BJ (cell line): ENCODE measurements around the gene PRSS22. TPM values are rescaled to one million over a fixed set of nuclear protein-coding genes. Genes with fewer than 3 reads are reported as not detected.

Experiments
- CTCF ChIA-PET: fragments of 350-600 bp; formaldehyde crosslinking; extraction: SDS; loops from one replicate; lab custom pipeline; 2021; ENCODE audit warnings: antibody characterized with exemption, inconsistent platforms; lab: Yijun Ruan, JAX
- POLR2A ChIA-PET: fragments of 300-600 bp; sonication (Branson Sonifier 250); formaldehyde crosslinking; extraction: SDS; loops from one replicate; lab custom pipeline; 2021; ENCODE audit warnings: antibody characterized with exemption; lab: Charles Lee
- DNase-seq: peaks from one replicate; pipeline ENCODE4 v3.0.0-alpha.2; 2011; ENCODE audit warnings: low read depth
- H3K27me3 ChIP-seq: 2 replicates; pipeline ENCODE4 v1.6.0; 2011; ENCODE audit warnings: low read length; ENCODE audit not compliant: control insufficient read depth, insufficient read depth
- H3K36me3 ChIP-seq: 2 replicates; pipeline ENCODE4 v1.5.1; 2011; ENCODE audit warnings: low read length; ENCODE audit not compliant: control insufficient read depth, insufficient read depth
- H3K4me3 ChIP-seq: 2 replicates; pipeline ENCODE4 v1.5.1; 2011; ENCODE audit warnings: low read depth, mild to moderate bottlenecking, control low read depth, low read length
- polyA plus RNA-seq: library from polyadenylated mRNA; depleted of rRNA; stranded (reverse); fragments of >200 nt; gene quantifications from 2 replicates; pipeline ENCODE4 v1.2.3, GENCODE V29; 2011
- TF ChIP-seq, protein P1 (sequence below): IDR thresholded peaks from 2 replicates; pipeline ENCODE4 v1.5.1; 2011; ENCODE audit warnings: low read depth, mild to moderate bottlenecking, control low read depth, inconsistent platforms, low read length, moderate library complexity; ENCODE audit not compliant: insufficient read depth

PRSS22 gene
- polyA plus RNA-seq, 1 experiment, result not detected

GRCh38 chr16:2871926-2872325 lies 14.0 kb upstream of the PRSS22 start:
- H3K36me3 ChIP-seq, result no peaks in the 10 kb centered on the region
- ChIA-PET POLR2A (no interaction called here), CTCF (interaction anchor here (0.7 to 10.8 kb wide), 5 partner anchors 11 to 55 kb away, joined by 3 to 201 read pairs (median 5); partner anchors contain the start of gene FLYWCH2)
- no peak for DNase-seq
- H3K27me3 ChIP-seq, result no peaks in the 10 kb centered on the region
- TF ChIP-seq, protein P1, sequence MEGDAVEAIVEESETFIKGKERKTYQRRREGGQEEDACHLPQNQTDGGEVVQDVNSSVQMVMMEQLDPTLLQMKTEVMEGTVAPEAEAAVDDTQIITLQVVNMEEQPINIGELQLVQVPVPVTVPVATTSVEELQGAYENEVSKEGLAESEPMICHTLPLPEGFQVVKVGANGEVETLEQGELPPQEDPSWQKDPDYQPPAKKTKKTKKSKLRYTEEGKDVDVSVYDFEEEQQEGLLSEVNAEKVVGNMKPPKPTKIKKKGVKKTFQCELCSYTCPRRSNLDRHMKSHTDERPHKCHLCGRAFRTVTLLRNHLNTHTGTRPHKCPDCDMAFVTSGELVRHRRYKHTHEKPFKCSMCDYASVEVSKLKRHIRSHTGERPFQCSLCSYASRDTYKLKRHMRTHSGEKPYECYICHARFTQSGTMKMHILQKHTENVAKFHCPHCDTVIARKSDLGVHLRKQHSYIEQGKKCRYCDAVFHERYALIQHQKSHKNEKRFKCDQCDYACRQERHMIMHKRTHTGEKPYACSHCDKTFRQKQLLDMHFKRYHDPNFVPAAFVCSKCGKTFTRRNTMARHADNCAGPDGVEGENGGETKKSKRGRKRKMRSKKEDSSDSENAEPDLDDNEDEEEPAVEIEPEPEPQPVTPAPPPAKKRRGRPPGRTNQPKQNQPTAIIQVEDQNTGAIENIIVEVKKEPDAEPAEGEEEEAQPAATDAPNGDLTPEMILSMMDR, result no peak
- no peak overlapping the region for H3K4me3 ChIP-seq

GRCh38 chr16:2867987-2868789 lies 10.2 kb upstream of the PRSS22 start:
- ChIA-PET POLR2A (interaction anchor here (0.6 kb wide), 1 partner anchor 96 kb away, joined by 3 read pairs; the partner anchor contains the start of gene KREMEN2), CTCF (interaction anchor here (0.6 to 10.8 kb wide), 29 partner anchors 10 to 219 kb away, joined by 3 to 201 read pairs (median 5); partner anchors contain the start of genes FLYWCH1 and FLYWCH2)
- Histone ChIP-seq H3K36me3 (no peaks in the 10 kb centered on the region), H3K4me3 (peak overlapping the region; percentile 63), H3K27me3 (no peaks in the 10 kb centered on the region)
- peak; percentile 64 for DNase-seq
- TF ChIP-seq, protein P1, result peak; percentile 98

DNA sequence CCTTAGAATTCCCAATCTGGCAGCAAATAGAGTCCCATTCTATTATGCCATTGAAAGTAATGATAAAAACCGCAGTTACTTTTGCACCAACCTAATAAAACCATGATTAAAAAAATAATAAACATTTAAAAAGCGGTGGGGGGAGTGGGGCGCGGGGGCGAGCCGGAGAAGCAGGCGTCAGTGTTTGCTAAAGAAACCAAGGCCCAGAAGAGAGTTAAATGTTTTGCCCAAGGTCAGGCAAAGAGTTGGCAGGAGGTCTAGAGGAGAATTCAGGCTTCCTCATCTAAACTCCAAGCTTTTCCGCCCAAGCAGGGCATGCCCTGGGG lies 9.7 kb upstream of the PRSS22 start:
- no peaks in the 10 kb centered on the region for H3K36me3 ChIP-seq
- TF ChIP-seq, protein P1, result no peak
- no peaks in the 10 kb centered on the region for H3K27me3 ChIP-seq
- DNase-seq, result no peak
- peak overlapping the region; percentile 63 for H3K4me3 ChIP-seq
- CTCF ChIA-PET, result interaction anchor here (0.6 to 10.8 kb wide), 25 partner anchors 10 to 218 kb away, joined by 3 to 201 read pairs (median 5); partner anchors contain the start of genes FLYWCH1 and FLYWCH2
- POLR2A ChIA-PET, result no interaction called here

DNA sequence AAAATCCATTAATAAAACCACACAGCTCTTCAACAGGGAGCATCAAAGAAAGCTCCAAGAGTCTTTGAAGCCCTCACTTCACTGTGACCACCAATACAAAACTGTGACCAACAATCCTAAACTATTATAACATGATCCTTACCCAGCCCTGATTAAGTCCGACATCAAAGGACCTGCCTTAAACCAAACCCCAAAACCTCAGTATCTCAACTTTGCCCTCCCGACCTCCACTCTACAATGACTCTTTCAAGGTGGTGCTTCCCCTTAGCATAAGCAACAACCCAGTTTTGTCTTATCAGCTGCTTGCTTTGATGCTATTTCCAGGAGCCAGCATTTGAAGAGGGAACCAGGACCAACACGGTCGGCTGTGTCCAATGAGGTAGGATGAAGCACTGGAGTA lies 8.5 kb upstream of the PRSS22 start:
- CTCF ChIA-PET, result interaction anchor here (1.0 to 10.8 kb wide), 2 partner anchors 27 to 53 kb away, joined by 4 to 201 read pairs; no protein-coding TSS in a partner anchor

DNA sequence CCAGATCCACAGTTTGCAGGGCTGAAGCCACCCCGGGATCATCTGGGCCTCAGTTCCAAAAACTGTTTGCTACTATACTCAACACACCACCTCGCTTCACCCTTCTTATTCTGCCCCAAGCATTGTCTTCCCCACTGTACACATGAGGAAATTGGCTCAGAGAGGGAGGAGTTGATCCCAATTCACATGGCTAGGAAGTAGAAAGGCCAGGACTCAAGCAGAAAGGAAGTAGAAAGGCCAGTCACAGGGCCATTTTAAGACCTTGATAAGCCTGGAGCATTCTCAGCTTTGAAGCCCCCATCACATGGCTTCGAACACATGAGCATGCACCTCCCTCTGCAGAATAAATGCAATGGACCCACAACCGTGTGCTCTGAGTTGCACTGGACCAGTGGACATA lies 7.7 kb upstream of the PRSS22 start:
- CTCF ChIA-PET, result interaction anchor here (10.8 kb wide), 1 partner anchor 26 kb away, joined by 201 read pairs; no protein-coding TSS in a partner anchor

More for the DNA sequence above, 8.5 kb upstream of the PRSS22 start:
- H3K36me3 ChIP-seq, result no peaks in the 10 kb centered on the region
- POLR2A ChIA-PET, result no interaction called here
- no peaks in the 10 kb centered on the region for H3K27me3 ChIP-seq
- DNase-seq, result no peak
- no peak overlapping the region for H3K4me3 ChIP-seq
- TF ChIP-seq, protein P1, result no peak

More for the DNA sequence above, 7.7 kb upstream of the PRSS22 start:
- TF ChIP-seq, protein P1, result no peak
- H3K27me3 ChIP-seq, result no peaks in the 10 kb centered on the region
- no peak for DNase-seq
- H3K4me3 ChIP-seq, result no peak overlapping the region
- POLR2A ChIA-PET, result no interaction called here
- H3K36me3 ChIP-seq, result no peaks in the 10 kb centered on the region
